Esophagus (tissue), 2 donors: ENCODE measurements around the gene RNF217. TPM values are rescaled to one million over a fixed set of nuclear protein-coding genes. Genes with fewer than 3 reads are reported as not detected.

Experiments
- polyA plus RNA-seq, 2 donors: library from polyadenylated mRNA; stranded (reverse); fragments of 200-250 nt; gene quantifications; one replicate each; pipeline ENCODE4 v1.2.3, GENCODE V29; 2013
- donor health status: healthy with polysubstance abuse.
- donor health status: Bipolar disorder and iron deficiency.

RNF217 gene
- polyA plus RNA-seq, 2 donors = 3.4 to 6.5 TPM

Other genes starting within 250 kb of the RNF217 start
- gene TPD52L1, start 191.3 kb downstream of the RNF217 start, polyA plus RNA-seq = 100 to 1,000 TPM; 154 to 245 TPM